ENCODE results near the gene NAV3. TPM values are rescaled to one million over a fixed set of nuclear protein-coding genes. Genes with fewer than 3 reads are reported as not detected.

The NAV3 gene
- total and polyA plus RNA-seq, 2 donors (not counting 1 experiment from before 2014, with no cell fraction given): not detected

DNA sequence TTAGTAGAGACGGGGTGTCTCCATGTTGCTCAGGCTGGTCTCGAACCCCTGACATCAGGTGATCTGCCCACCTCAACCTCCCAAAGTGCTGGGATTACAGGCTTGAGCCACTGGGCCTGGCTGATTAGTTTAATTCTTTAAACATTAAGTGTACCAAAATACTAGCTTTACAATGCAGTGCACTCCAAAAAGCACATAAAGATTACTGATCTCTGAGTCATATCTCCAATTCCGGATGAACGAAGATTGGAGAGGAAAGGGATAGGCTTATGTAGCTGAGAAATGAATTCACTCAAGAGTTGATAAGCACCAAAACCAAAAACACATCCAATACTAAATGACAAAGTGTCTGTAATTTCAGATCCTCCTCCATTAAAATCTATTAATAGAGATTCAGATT lies 15.1 kb downstream of the NAV3 start:
- Histone ChIP-seq H3K27ac (ENCODE audit: low read length in 2 of 2) (no peak overlapping the region), H3K27me3 (replicated peaks in 1 of 4; ENCODE audit: control extremely low read depth in 1 of 4, control insufficient read depth in 3 of 4, insufficient read depth in 4 of 4, low read length in 3 of 4) (no peaks in the 10 kb centered on the region), H3K79me2 (ENCODE audit: control insufficient read depth, insufficient read depth, low read length) (no peaks in the 10 kb centered on the region), H4K20me1 (ENCODE audit: control insufficient read depth, insufficient read depth, low read length, poor library complexity, severe bottlenecking) (no peaks in the 10 kb centered on the region), H3K4me2 (replicated peaks; ENCODE audit: low read depth, low read length, poor library complexity, severe bottlenecking) (no peak overlapping the region), H3K9ac (ENCODE audit: low read length) (no peak overlapping the region), H2AFZ (ENCODE audit: insufficient read depth, low read depth, low read length, poor library complexity, severe bottlenecking) (no peak overlapping the region), H3K4me1 (ENCODE audit: control insufficient read depth in 2 of 2, insufficient read depth in 2 of 2, low read length in 2 of 2) (no peaks in the 10 kb centered on the region), H3K4me3 (ENCODE audit: control extremely low read depth in 1 of 5, extremely low read depth in 1 of 5, insufficient read depth in 1 of 5, low read depth in 2 of 5, low read length in 4 of 5) (no peak overlapping the region), H3K9me3 (ENCODE audit: control extremely low read depth in 1 of 3, control insufficient read depth in 2 of 3, insufficient read depth in 1 of 3, low read length in 2 of 3) (no peaks in the 10 kb centered on the region), H3K36me3 (replicated peaks in 1 of 2; ENCODE audit: control extremely low read depth in 1 of 2, control insufficient read depth in 1 of 2, extremely low read depth in 1 of 2, insufficient read depth in 2 of 2, low read length in 1 of 2) (no peaks in the 10 kb centered on the region)
- CTCF ChIA-PET: no interaction called here
- DNase-seq: no peak
- no peak for ATAC-seq (ENCODE audit: low read depth)
- TF ChIP-seq, protein P1, sequence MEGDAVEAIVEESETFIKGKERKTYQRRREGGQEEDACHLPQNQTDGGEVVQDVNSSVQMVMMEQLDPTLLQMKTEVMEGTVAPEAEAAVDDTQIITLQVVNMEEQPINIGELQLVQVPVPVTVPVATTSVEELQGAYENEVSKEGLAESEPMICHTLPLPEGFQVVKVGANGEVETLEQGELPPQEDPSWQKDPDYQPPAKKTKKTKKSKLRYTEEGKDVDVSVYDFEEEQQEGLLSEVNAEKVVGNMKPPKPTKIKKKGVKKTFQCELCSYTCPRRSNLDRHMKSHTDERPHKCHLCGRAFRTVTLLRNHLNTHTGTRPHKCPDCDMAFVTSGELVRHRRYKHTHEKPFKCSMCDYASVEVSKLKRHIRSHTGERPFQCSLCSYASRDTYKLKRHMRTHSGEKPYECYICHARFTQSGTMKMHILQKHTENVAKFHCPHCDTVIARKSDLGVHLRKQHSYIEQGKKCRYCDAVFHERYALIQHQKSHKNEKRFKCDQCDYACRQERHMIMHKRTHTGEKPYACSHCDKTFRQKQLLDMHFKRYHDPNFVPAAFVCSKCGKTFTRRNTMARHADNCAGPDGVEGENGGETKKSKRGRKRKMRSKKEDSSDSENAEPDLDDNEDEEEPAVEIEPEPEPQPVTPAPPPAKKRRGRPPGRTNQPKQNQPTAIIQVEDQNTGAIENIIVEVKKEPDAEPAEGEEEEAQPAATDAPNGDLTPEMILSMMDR (IDR thresholded peaks at IDR 0.05): no peak
- no peak for TF ChIP-seq EZH2 (IDR thresholded peaks at IDR 0.05; ENCODE audit: borderline replicate concordance, insufficient read depth, low read depth, low read length, poor library complexity, severe bottlenecking)
- POLR2A ChIA-PET: no interaction called here
- 58% methylated on average over 2 of the region's 4 CpGs for WGBS (ENCODE audit: insufficient coverage)
- Mint-ChIP-seq H3K4me3 (no peak overlapping the region), H3K27me3 (no peaks in the 10 kb centered on the region), H3K9me3 (ENCODE audit: insufficient read depth) (no peaks in the 10 kb centered on the region), H3K27ac (no peak overlapping the region), H3K4me1 (no peaks in the 10 kb centered on the region)
- intact Hi-C loops (cut with micrococcal nuclease): no loop called here

DNA sequence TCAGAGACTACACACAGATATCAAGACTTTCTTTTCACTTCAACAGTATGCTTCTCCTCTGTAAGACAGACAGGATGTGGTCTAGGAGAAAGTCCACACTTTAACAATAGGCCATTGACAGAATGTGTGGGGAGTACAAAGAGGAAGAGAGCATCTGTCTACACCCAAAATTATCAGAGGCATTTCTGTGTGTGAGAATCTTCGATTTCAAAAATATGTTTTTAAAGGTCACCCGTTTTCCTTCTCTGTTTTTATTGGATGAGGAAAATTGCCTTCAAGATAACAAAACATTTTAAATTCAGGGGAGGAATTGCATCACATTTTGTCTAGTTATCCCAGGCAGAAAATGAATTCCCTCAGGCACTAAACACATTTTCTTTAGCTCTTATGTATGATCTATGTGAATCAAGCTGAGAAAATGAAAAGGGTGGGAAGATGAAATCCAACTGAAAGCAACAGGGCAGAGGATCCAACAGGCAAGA lies 16.4 kb downstream of the NAV3 start:
- H3K9ac ChIP-seq (ENCODE audit: low read length): no peak overlapping the region
- no peak overlapping the region for H3K27ac ChIP-seq (ENCODE audit: low read length in 2 of 2)
- no peaks in the 10 kb centered on the region for H3K9me3 ChIP-seq (ENCODE audit: control extremely low read depth in 1 of 3, control insufficient read depth in 2 of 3, insufficient read depth in 1 of 3, low read length in 2 of 3)
- no peaks in the 10 kb centered on the region for H3K79me2 ChIP-seq (ENCODE audit: control insufficient read depth, insufficient read depth, low read length)
- no peak overlapping the region for H3K4me3 Mint-ChIP-seq
- no peaks in the 10 kb centered on the region for H3K4me1 Mint-ChIP-seq
- no peaks in the 10 kb centered on the region for H3K36me3 ChIP-seq (replicated peaks in 1 of 2; ENCODE audit: control extremely low read depth in 1 of 2, control insufficient read depth in 1 of 2, extremely low read depth in 1 of 2, insufficient read depth in 2 of 2, low read length in 1 of 2)
- no peak overlapping the region for H3K4me3 ChIP-seq (ENCODE audit: control extremely low read depth in 1 of 5, extremely low read depth in 1 of 5, insufficient read depth in 1 of 5, low read depth in 2 of 5, low read length in 4 of 5)
- H3K27me3 Mint-ChIP-seq: no peaks in the 10 kb centered on the region
- no peak for ATAC-seq (ENCODE audit: low read depth)
- DNase-seq: no peak
- no peaks in the 10 kb centered on the region for H3K27me3 ChIP-seq (replicated peaks in 1 of 4; ENCODE audit: control extremely low read depth in 1 of 4, control insufficient read depth in 3 of 4, insufficient read depth in 4 of 4, low read length in 3 of 4)
- no CpG with 5 or more reads among the region's 2 CpGs for WGBS (ENCODE audit: insufficient coverage)
- CTCF ChIA-PET: no interaction called here
- TF ChIP-seq, protein P1 (IDR thresholded peaks at IDR 0.05): no peak
- no peak for TF ChIP-seq EZH2 (IDR thresholded peaks at IDR 0.05; ENCODE audit: borderline replicate concordance, insufficient read depth, low read depth, low read length, poor library complexity, severe bottlenecking)
- no peak overlapping the region for H3K4me2 ChIP-seq (replicated peaks; ENCODE audit: low read depth, low read length, poor library complexity, severe bottlenecking)
- H4K20me1 ChIP-seq (ENCODE audit: control insufficient read depth, insufficient read depth, low read length, poor library complexity, severe bottlenecking): no peaks in the 10 kb centered on the region
- intact Hi-C loops (cut with micrococcal nuclease): no loop called here
- H3K27ac Mint-ChIP-seq: no peak overlapping the region
- POLR2A ChIA-PET: no interaction called here
- H3K9me3 Mint-ChIP-seq (ENCODE audit: insufficient read depth): no peaks in the 10 kb centered on the region
- H2AFZ ChIP-seq (ENCODE audit: insufficient read depth, low read depth, low read length, poor library complexity, severe bottlenecking): no peak overlapping the region
- H3K4me1 ChIP-seq (ENCODE audit: control insufficient read depth in 2 of 2, insufficient read depth in 2 of 2, low read length in 2 of 2): no peaks in the 10 kb centered on the region
